Endothelial cell of umbilical vein (primary cell): ENCODE data around the gene GNB1L. TPM values are rescaled to one million over a fixed set of nuclear protein-coding genes. Genes with fewer than 3 reads are reported as not detected.

Experiments
- BruUV-seq: library from RNA; stranded (reverse); fragments of 400-500 nt; replicated peaks from 2 replicates; lab custom pipeline; 2021; lab: Mats Ljungman, UMichigan
- CTCF ChIA-PET: fragments of 300-600, 350-600 bp; sonication (Branson Sonifier 250); formaldehyde crosslinking; loops from one replicate; lab custom pipeline; 2021; ENCODE audit warnings: antibody characterized with exemption, inconsistent platforms; lab: Charles Lee
- POLR2A ChIA-PET: fragments of 300-600, 350-600 bp; sonication (Branson Sonifier 250); formaldehyde crosslinking; loops from one replicate; lab custom pipeline; 2021; ENCODE audit warnings: antibody characterized with exemption, inconsistent platforms; lab: Charles Lee
- DNase-seq: peaks from one replicate; pipeline ENCODE4 v3.0.0-alpha.2; 2011; ENCODE audit warnings: low read depth, low spot score
- FAIRE-seq: peaks from 2 replicates; lab custom pipeline; 2011; peaks lifted over from hg19 to GRCh38; lab: Jason Lieb, UNC
- H2AFZ ChIP-seq: 2 replicates; pipeline ENCODE4 v1.6.0; 2012; ENCODE audit warnings: low read depth, low read length, control low read depth, inconsistent platforms
- H3K27ac ChIP-seq: 2 replicates; pipeline ENCODE4 v1.5.1; 2011; ENCODE audit warnings: low read depth, mild to moderate bottlenecking, control low read depth, low read length, moderate library complexity; ENCODE audit not compliant: insufficient read depth
- H3K27me3 ChIP-seq, 2 experiments: 2 replicates each; pipeline versions ENCODE4 v1.6.0 to v1.6.1; 2011; ENCODE audit warnings: low read length in 2 of 2, mixed read lengths in 1 of 2; ENCODE audit not compliant: control insufficient read depth in 2 of 2, insufficient read depth in 2 of 2
- H3K36me3 ChIP-seq, 2 experiments: 2 replicates in 1 of 2; 3 replicates in 1 of 2; pipeline ENCODE4 v1.5.1; 2011; ENCODE audit warnings: low read length in 2 of 2, mild to moderate bottlenecking in 1 of 2, moderate library complexity in 1 of 2; ENCODE audit not compliant: control insufficient read depth in 2 of 2, insufficient read depth in 2 of 2; ENCODE audit errors: extremely low read depth in 1 of 2
- H3K4me1 ChIP-seq: 3 replicates; pipeline ENCODE4 v1.5.1; 2011; ENCODE audit warnings: mild to moderate bottlenecking, low read length; ENCODE audit not compliant: control insufficient read depth, insufficient read depth; ENCODE audit errors: extremely low read depth
- H3K4me2 ChIP-seq: 2 replicates; pipeline ENCODE4 v1.6.1; 2011; ENCODE audit warnings: low read length, control low read depth, mixed read lengths; ENCODE audit not compliant: insufficient read depth
- H3K4me3 ChIP-seq, 3 experiments: fragments of 200-600 bp in 1 of 3; sonication (generic), shearing (Covaris generic) in 1 of 3; replicated peaks in 1 of 3; 2 replicates each; pipeline ENCODE4 v1.5.1; 2011 to 2016; ENCODE audit warnings: control low read depth in 3 of 3, low read length in 3 of 3, mild to moderate bottlenecking in 2 of 3, inconsistent platforms in 1 of 3, low read depth in 1 of 3, moderate library complexity in 1 of 3; ENCODE audit not compliant: insufficient read depth in 1 of 3
- H3K79me2 ChIP-seq: 2 replicates; pipeline ENCODE4 v1.6.0; 2012; ENCODE audit warnings: low read length, inconsistent platforms; ENCODE audit not compliant: control insufficient read depth, insufficient read depth
- H3K9ac ChIP-seq: replicated peaks from 2 replicates; pipeline ENCODE3; 2011; ENCODE audit warnings: low read length, control low read depth; ENCODE audit not compliant: insufficient read depth; ENCODE audit errors: extremely low read depth
- H3K9me1 ChIP-seq: replicated peaks from 3 replicates; pipeline ENCODE4 v1.6.0; 2011; ENCODE audit warnings: mild to moderate bottlenecking, low read length; ENCODE audit not compliant: control insufficient read depth, insufficient read depth; ENCODE audit errors: extremely low read depth
- H3K9me3 ChIP-seq: replicated peaks from 2 replicates; pipeline ENCODE4 v1.5.1; 2012; ENCODE audit warnings: low read length, inconsistent platforms; ENCODE audit not compliant: control insufficient read depth, insufficient read depth
- H4K20me1 ChIP-seq: replicated peaks from 2 replicates; pipeline ENCODE3; 2011; ENCODE audit warnings: mild to moderate bottlenecking, low read length; ENCODE audit not compliant: control insufficient read depth, insufficient read depth; ENCODE audit errors: extremely low read depth
- EZH2 ChIP-seq: IDR thresholded peaks from 2 replicates; pipeline ENCODE4 v1.6.1; 2012; ENCODE audit warnings: borderline replicate concordance, low read depth, mild to moderate bottlenecking, moderate library complexity, low read length, inconsistent platforms; ENCODE audit not compliant: severe bottlenecking
- GATA2 ChIP-seq: IDR thresholded peaks from 2 replicates; pipeline ENCODE4 v1.7.0; 2011; ENCODE audit warnings: low read depth, mild to moderate bottlenecking, moderate library complexity, mixed read lengths, low read length; ENCODE audit not compliant: insufficient read length, insufficient read depth
- JUN ChIP-seq: IDR thresholded peaks from 2 replicates; pipeline ENCODE4 v1.6.1; 2011; ENCODE audit warnings: borderline replicate concordance, low read depth; ENCODE audit not compliant: insufficient read length, insufficient read depth
- POLR2A ChIP-seq: IDR thresholded peaks from 2 replicates; pipeline ENCODE4 v1.6.1; 2012; ENCODE audit warnings: low read depth, mild to moderate bottlenecking, control low read depth, low read length
- POLR2AphosphoS5 ChIP-seq: IDR thresholded peaks from 2 replicates; pipeline ENCODE4 v1.6.1; 2012; ENCODE audit warnings: low read depth, mild to moderate bottlenecking, control low read depth, low read length, moderate library complexity; ENCODE audit not compliant: insufficient read depth
- dilution Hi-C: fragments of 300-500 bp; cut with MboI; formaldehyde crosslinking; loops from one replicate; pipeline ENCODE4 v1.15.0; 2019; ENCODE audit warnings: low sequenced_read_pairs; ENCODE audit not compliant: extremely low pct_ligation_motif_present
- intact Hi-C: fragments of 100-400 bp; cut with micrococcal nuclease; formaldehyde crosslinking; loops from one replicate; pipeline ENCODE4 v1.10.0; 2022
- polyA plus RNA-seq, 4 experiments: library from polyadenylated mRNA; depleted of rRNA in 3 of 4; stranded (reverse) in 3 of 4; unstranded in 1 of 4; fragments of >200 nt; gene quantifications; 2 replicates each; pipeline versions ENCODE4 v1.2.1 to v1.2.3, GENCODE V29; 2011 to 2012; ENCODE audit warnings: missing spikeins in 1 of 4
- total RNA-seq: library from RNA; stranded (reverse); gene quantifications from 2 replicates; pipeline ENCODE4 v1.2.3, GENCODE V29; 2021
- TF ChIP-seq, protein P1 (sequence below): IDR thresholded peaks from 2 replicates; pipeline ENCODE4 v1.6.1; 2011; ENCODE audit not compliant: insufficient read depth, insufficient read length
- TF ChIP-seq, protein P2 (sequence below), 2 donors: IDR thresholded peaks; 1 replicate in 1 of 2; 2 replicates in 1 of 2; pipeline ENCODE4 v1.5.1; 2011; ENCODE audit warnings: low read length in 2 of 2, mild to moderate bottlenecking in 2 of 2, moderate library complexity in 2 of 2, control low read depth in 1 of 2, inconsistent platforms in 1 of 2, low read depth in 1 of 2; ENCODE audit not compliant: insufficient read depth in 1 of 2; ENCODE audit errors: extremely low read depth in 1 of 2

The GNB1L gene
- total and polyA plus RNA-seq, 2 donors (not counting 3 experiments of a cell fraction or from before 2014, with no cell fraction given), result 5.4 to 5.9 TPM

DNA sequence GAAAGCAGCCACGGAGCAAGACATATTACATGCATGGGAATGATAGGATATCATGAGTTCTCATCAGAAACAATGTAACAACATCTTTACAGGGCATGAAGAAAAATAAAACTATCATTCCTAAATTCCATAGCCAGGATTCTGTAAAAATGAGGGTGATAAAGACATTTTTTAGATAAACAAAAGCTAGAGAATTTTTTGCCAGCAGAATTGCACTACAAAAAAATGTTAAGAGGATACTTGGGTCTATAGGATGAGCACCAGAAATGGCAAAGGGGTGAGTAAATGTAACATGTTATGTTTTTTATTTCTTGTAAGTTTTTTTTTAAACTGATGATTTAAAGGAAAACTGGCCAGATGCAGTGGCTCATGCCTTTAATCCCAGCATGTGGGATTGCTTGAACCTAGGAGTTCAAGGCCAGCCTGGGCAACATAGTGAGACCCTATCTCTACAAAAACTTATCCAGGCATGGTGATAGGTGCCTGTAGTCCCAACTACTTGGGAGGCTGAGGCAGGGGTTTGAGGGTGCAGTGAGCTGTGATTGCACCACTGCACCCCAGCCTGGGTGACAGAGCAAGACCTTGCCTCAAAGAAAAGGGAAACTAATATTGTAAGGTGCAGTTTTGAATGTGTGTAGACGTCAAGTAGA lies 60.9 kb downstream of the GNB1L start:
- H2AFZ ChIP-seq, result no peak overlapping the region
- DNase-seq, result no peak
- TF ChIP-seq POLR2AphosphoS5 (no peak), GATA2 (no peak), POLR2A (no peak), EZH2 (no peak), JUN (no peak)
- TF ChIP-seq, protein P1, sequence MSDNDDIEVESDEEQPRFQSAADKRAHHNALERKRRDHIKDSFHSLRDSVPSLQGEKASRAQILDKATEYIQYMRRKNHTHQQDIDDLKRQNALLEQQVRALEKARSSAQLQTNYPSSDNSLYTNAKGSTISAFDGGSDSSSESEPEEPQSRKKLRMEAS, result no peak
- H3K36me3 ChIP-seq, result no peaks in the 10 kb centered on the region
- ChIA-PET CTCF (no interaction called here), POLR2A (no interaction called here)
- no peaks in the 10 kb centered on the region for H3K9me1 ChIP-seq
- no TSS peak for BruUV-seq
- H3K4me3 ChIP-seq, result no peak overlapping the region
- H4K20me1 ChIP-seq, result no peaks in the 10 kb centered on the region
- no peak overlapping the region for H3K4me2 ChIP-seq
- no peaks in the 10 kb centered on the region for H3K9me3 ChIP-seq
- H3K27me3 ChIP-seq, result no peaks in the 10 kb centered on the region
- no peaks in the 10 kb centered on the region for H3K4me1 ChIP-seq
- H3K9ac ChIP-seq, result no peak overlapping the region
- H3K79me2 ChIP-seq, result no peaks in the 10 kb centered on the region
- FAIRE-seq, result peak; percentile 54
- intact Hi-C loops, result no loop called here
- H3K27ac ChIP-seq, result no peak overlapping the region
- dilution Hi-C loops, result no loop called here

DNA sequence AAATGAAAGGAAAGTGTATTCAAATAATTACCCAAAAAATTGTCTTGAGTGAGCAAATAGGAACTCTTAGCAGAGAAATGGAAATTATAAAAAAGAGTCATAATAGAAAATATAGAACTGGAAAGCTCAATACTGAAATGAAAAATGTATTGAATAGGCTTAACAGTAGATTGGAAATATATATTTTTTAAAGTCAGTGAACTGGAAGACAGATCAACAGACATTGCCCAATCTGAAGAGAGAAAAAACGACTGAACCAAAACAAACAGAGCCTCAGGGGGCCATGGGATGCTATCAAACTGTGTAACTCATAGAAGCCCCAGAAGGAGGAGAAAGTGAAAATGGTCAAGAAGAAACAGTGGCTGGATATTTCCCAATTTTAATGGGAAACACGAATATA lies 61.5 kb downstream of the GNB1L start:
- FAIRE-seq (no peak), DNase-seq (no peak)
- Histone ChIP-seq H3K27ac (no peak overlapping the region), H3K36me3 (no peaks in the 10 kb centered on the region), H3K9me3 (no peaks in the 10 kb centered on the region), H4K20me1 (no peaks in the 10 kb centered on the region), H2AFZ (no peak overlapping the region), H3K4me2 (no peak overlapping the region), H3K4me1 (no peaks in the 10 kb centered on the region), H3K9me1 (no peaks in the 10 kb centered on the region), H3K79me2 (no peaks in the 10 kb centered on the region), H3K4me3 (no peak overlapping the region), H3K9ac (no peak overlapping the region), H3K27me3 (no peaks in the 10 kb centered on the region)
- BruUV-seq, result no TSS peak
- ChIA-PET POLR2A (no interaction called here), CTCF (no interaction called here)
- dilution Hi-C loops (no loop called here), intact Hi-C loops (no loop called here)
- TF ChIP-seq POLR2AphosphoS5 (no peak), POLR2A (no peak)
- TF ChIP-seq, protein P2, sequence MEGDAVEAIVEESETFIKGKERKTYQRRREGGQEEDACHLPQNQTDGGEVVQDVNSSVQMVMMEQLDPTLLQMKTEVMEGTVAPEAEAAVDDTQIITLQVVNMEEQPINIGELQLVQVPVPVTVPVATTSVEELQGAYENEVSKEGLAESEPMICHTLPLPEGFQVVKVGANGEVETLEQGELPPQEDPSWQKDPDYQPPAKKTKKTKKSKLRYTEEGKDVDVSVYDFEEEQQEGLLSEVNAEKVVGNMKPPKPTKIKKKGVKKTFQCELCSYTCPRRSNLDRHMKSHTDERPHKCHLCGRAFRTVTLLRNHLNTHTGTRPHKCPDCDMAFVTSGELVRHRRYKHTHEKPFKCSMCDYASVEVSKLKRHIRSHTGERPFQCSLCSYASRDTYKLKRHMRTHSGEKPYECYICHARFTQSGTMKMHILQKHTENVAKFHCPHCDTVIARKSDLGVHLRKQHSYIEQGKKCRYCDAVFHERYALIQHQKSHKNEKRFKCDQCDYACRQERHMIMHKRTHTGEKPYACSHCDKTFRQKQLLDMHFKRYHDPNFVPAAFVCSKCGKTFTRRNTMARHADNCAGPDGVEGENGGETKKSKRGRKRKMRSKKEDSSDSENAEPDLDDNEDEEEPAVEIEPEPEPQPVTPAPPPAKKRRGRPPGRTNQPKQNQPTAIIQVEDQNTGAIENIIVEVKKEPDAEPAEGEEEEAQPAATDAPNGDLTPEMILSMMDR (IDR thresholded peaks at IDR 0.05; ENCODE audit: extremely low read depth in 1 of 2, insufficient read depth in 1 of 2, low read depth in 1 of 2, low read length in 2 of 2), result no peak
- TF ChIP-seq, protein P1, result no peak
